HG03442 (cell line): ENCODE measurements around the gene RPS8.
"Not testable (repeated sequence)": the region's sequence is repeated elsewhere in the genome, so short reads cannot be mapped to it uniquely, and the experiment has no call there.

Experiments used
- ATAC-seq: cut with Tn5 transposase; IDR thresholded peaks from one replicate; pipeline ENCODE4 v1.9.1; 2021; ENCODE audit warnings: mild to moderate bottlenecking, moderate library complexity; ENCODE audit not compliant: unreplicated experiment

RPS8 gene

GRCh38 chr1:44802306-44803061 lies 27.1 kb downstream of the RPS8 start:
- no peak for ATAC-seq

GRCh38 chr1:44803062-44803311 lies 27.6 kb downstream of the RPS8 start:
- ATAC-seq = no peak

- no peak for ATAC-seq
Observed at GRCh38 chr1:44803312-44804095, 28.2 kb downstream of the RPS8 start.

- no peak for ATAC-seq
Observed at GRCh38 chr1:44805311-44806024, 30.1 kb downstream of the RPS8 start.

- no peak for ATAC-seq
Observed at GRCh38 chr1:44806025-44806703, 30.8 kb downstream of the RPS8 start.

GRCh38 chr1:44806704-44807363 lies 31.5 kb downstream of the RPS8 start, which contains the start of gene DYNLT4:
Gene DYNLT4 (minus strand): TSS chr1:44807351. CDS start chr1:44806668, 683 bp downstream.
- ATAC-seq = no peak

- ATAC-seq = peak; percentile 32
Observed at GRCh38 chr1:44807364-44808062, 32.2 kb downstream of the RPS8 start.

GRCh38 chr1:44808063-44808937 lies 33.0 kb downstream of the RPS8 start, which contains the start of gene BTBD19:
Gene BTBD19 (plus strand): TSS chr1:44808523. CDS start chr1:44808821, 298 bp downstream.
- ATAC-seq = peak; percentile 35

- peak; percentile 40 for ATAC-seq
Observed at GRCh38 chr1:44808938-44809917, 33.9 kb downstream of the RPS8 start.

GRCh38 chr1:44810101-44810761 lies 34.9 kb downstream of the RPS8 start:
- no peak for ATAC-seq

- ATAC-seq = not testable (repeated sequence)
Observed at GRCh38 chr1:44810762-44811105, 35.4 kb downstream of the RPS8 start.

GRCh38 chr1:44811234-44811633 lies 35.9 kb downstream of the RPS8 start:
- no peak for ATAC-seq

GRCh38 chr1:44812822-44813543 lies 37.6 kb downstream of the RPS8 start:
- no peak for ATAC-seq

- ATAC-seq = not testable (repeated sequence)
Observed at GRCh38 chr1:44815926-44816325, 40.6 kb downstream of the RPS8 start.

- ATAC-seq = no peak
Observed at GRCh38 chr1:44817307-44817706, 42.0 kb downstream of the RPS8 start.

- no peak for ATAC-seq
Observed at GRCh38 chr1:44817771-44818495, 42.6 kb downstream of the RPS8 start.
